GM19438 (cell line): ENCODE measurements around the gene HIVEP3.
"Not testable (repeated sequence)": the region's sequence is repeated elsewhere in the genome, so short reads cannot be mapped to it uniquely, and the experiment has no call there.

ENCODE experiments used
- ATAC-seq: cut with Tn5 transposase; IDR thresholded peaks from one replicate; pipeline ENCODE4 v1.9.1; 2021; ENCODE audit warnings: low read depth; ENCODE audit not compliant: unreplicated experiment

The HIVEP3 gene

DNA sequence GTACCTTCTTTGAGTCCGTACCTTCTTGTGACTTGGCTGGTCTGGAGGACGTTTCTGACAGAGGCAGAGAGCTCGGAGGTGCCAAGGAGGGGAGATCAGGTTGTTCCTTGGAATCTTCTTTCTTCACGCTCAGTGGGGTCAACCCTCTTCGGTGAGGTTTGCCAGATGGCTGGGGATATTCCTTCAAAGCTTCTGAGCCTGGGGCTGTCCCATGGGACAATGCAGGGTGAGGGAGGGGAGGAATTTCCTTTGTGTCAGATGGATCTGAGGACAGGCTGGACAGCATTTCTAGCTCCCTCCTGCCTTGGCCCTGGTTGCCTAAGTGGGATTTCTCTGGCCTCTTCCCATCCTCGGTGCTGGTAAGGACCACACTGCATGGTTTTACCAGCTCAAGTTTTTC is 338.7 kb downstream of the HIVEP3 start:
- no peak for ATAC-seq

DNA sequence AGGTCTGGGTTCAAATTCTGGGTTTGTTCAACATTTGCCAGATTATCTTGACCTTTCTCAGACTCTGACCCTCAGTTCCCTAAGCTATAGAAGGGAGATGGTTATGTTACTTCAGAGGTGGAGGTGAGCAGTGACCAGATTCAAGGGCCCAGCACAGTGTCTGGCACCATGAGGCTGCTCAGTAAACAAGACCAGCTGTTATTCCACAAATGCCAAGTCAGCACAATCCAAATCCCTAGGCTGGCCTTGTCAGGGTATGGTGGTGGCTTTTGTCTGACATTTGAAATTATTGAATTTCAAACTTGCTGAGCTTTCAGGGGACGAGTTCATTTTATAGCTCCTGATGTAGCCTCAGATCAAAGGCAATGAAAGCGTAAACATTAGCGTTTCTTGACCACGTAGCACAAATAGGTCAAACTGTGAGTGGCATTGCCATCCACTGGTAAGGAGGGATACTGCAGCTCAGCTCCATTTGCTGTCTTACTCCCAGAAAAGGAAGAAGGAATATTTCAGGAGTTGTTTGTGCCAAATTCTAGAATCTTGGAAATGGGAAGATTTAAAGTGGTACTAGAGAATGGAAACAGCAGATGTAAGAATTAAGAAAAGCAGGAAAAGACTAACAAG is 339.9 kb downstream of the HIVEP3 start:
- ATAC-seq = no peak

DNA sequence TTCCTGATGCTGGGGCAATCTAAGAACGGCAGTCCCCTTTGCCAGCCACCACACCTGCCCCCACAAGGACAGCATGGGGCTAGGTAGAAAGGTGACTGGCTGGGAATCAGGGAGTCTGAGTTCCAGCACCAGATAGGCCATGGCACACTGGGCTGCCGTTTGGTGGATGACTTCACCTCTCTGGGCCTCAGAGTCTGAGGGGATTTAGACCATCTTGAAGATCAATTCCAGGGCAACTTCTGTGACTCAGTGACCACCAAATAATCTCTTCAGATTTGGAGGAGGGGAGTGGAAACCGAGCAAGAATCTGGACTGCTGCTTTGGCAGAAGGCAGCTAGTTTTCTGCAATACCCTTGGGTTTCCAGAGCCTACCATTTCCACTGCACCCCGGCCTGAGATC is 342.1 kb downstream of the HIVEP3 start:
- no peak for ATAC-seq

DNA sequence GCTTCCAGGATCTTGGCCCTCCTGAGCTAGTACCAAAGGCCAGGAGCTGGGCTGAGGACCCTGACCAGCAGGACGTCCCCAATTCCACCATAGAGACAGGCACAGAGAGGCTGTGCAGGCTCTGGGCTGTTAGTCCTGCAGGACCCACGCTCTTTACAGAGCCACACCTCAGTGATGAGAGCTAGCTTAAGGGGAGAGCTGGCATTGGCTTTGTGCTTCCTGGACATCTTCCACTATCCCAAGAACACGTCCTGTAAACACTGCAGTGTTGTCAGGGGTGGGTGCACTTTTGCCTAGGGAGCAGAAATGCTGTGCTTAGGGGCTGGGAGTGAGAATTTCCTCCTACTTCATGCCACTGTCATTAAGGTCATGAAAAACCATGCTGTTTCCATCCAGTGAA is 342.5 kb downstream of the HIVEP3 start:
- ATAC-seq = no peak

DNA sequence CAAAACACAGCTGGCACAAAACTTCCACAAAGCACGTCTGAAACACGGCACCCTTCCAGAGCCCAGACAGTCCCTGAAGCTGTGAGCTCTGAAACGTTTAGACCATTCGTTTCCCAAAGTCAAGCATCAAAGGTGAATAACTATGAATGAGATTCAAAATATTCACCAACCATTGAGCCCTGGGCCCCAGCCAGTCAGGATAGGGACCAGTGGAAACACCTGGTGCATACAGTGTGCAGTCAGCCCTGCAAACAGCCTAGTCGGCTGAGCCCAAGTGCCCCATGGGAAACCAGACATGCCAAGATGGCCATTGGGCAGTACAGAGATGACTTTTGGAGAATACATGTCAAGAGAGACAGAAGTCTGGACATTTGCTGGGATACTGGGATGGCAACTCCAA is 343.9 kb downstream of the HIVEP3 start:
- ATAC-seq = no peak

DNA sequence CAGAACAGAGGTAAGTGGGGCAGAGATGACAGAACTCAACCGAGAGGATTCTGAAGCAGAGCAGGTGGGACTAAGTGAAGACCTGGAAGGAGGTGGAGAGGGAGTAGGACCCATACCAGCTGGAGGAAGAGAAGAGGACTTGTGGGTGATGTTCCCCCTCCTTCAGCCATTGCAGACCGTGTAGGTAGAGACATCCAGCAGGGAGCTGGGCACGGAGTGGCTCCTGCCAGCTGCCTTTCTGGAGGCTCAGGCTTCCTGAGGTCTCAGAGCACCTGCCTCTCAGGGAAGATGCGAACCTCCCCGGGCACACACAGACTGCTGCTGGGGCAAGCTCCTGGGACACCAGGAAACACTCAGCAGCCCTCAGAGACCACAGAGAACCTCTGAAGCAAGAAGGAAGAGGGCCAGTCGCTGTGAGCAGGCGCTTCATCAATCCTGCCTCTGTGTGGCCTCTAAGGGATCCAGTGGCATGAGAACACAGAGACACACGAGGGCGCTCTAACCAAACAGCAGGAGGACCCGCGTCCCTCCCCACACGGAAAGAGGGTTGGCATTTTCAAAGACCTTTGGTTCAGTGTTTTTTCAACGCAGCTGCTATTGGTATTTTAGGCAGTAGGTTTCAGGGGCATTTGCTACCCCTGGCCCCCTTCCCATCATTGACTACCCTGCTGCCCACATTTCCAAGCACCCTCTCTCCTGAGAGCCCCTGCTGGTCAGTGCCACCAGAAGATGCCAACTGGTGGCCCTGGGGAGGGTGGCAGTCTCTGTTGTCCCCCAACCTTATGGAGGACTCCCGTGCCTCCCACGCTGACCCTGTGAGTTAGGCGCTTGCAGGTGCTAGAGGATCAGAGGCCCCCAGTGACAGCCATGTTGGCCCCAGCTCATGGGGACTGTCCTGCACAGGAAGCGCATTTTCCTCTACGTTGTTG is 344.7 kb downstream of the HIVEP3 start:
- ATAC-seq = peak; percentile 70

DNA sequence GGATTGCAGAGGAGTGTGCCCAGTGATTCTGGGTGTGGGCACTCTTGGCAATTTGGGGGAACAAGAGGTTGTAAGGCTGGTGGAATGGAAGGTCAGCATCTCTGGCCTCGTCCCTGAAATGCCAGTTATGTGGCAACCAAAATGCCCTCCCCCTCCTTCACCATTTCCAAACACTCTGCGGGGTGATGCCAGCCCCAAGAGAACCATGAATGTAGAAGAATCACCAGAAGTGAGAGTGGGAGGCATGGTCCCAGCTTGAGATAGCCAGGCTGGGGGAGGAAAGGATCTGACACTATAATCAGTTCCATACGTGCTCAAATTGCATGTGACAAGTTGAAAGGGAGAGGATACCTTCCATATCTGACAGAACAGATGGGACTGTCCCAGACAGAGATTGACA is 345.5 kb downstream of the HIVEP3 start:
- ATAC-seq = no peak

DNA sequence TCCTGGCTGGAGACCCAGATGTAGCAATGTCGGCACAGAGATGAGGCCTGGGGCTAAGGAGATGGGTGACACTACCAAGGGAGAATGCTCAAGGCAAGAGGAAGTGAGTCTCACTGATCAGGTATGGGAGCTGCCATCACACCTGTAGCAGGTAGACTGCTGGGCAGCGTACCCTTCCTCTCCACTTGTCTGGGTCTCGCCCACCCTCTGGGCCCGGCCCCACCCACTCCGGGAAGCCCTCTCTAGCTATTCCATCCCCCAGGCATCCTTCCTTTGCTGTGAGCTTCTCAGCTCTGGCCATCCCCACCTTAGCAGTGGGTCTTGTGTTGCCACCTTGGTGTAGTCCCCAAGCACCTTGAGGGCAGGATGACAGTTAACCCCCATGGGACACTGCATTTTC is 346.5 kb downstream of the HIVEP3 start:
- no peak for ATAC-seq

DNA sequence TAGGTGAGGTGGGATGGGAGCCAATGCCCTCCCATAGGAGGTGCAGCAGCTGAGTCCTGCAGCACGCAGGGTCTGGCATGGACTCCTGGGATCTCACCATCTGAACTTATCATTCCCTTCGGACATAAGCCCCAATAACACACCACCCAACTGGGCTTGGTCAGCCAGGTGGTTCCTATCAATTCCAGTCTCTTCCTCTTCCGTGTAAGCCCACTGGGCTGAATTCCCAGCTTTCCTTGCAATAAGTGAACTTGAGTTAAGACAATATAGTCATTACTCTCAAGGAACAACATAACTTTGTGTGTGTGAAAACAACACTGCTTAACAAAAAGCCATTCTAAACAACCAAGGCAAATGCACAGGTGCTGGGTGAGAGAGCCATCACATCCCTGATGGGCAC is 347.7 kb downstream of the HIVEP3 start:
- no peak for ATAC-seq

DNA sequence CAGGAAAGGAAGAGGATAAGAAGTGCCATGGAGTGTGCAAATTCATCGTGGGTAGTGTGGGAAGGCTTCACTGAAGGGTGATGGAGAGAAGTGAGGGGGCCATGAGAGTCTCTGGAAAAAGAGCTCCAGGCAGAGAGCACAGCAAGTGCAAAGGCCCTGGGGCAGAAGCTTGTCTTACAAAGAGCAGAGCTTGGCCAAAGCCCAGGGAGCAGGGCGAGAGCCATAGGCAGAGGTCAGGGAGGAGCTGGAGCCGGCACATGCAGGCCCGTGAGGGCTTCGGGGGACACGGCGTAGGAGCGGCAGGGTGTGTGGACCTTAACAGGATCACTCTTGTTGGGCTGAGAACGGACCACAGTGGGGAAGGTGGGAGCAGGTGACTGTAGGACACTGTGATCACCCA is 350.5 kb downstream of the HIVEP3 start:
- no peak for ATAC-seq

DNA sequence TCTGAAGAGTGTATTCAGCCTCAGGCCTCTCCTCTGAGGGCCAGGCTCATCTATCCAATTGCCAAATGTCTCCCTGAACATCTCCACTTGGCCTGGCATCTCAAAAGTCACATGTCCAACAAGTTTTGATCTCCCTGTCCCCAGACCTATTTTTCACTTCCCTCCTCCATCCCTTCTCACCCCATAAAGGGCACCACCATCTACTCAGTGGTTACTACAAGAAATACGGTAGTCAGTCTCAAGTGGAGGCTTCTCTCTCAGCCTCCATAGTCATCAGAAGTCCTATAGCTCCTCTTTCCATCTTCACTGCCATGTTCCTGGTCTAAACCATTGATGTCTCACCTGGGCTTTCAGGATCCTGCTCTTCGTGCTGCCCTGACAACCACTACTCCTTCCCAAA is 351.8 kb downstream of the HIVEP3 start:
- ATAC-seq = no peak

DNA sequence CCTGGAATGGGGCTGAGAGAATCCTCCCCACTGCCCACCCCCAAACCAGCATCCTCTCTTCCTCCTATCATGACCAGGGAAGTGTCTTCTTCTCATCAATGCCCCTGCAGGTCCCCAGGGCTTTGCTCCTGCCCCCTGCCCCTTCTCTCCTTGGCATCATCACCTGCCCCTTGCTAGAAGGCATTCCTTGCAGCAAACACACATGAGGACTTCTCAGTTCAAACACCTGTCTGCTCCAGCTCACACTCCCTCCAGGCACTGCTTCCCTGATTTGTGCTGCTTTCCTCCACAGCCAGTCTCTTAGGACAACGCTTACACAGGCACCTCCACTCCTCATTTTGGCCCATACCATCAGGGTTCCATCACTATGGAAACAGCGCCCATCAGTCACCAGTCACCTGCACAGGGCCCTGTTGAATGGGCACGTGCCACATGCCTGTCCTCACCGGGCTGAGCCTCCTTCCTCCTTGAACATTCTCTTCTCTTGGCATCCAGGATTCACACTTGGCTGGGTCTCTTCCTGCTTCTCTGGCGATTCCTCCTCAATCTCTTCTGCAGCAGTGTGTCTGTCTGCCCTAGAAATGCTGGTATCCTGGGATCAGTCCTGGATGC is 352.3 kb downstream of the HIVEP3 start:
- no peak for ATAC-seq

DNA sequence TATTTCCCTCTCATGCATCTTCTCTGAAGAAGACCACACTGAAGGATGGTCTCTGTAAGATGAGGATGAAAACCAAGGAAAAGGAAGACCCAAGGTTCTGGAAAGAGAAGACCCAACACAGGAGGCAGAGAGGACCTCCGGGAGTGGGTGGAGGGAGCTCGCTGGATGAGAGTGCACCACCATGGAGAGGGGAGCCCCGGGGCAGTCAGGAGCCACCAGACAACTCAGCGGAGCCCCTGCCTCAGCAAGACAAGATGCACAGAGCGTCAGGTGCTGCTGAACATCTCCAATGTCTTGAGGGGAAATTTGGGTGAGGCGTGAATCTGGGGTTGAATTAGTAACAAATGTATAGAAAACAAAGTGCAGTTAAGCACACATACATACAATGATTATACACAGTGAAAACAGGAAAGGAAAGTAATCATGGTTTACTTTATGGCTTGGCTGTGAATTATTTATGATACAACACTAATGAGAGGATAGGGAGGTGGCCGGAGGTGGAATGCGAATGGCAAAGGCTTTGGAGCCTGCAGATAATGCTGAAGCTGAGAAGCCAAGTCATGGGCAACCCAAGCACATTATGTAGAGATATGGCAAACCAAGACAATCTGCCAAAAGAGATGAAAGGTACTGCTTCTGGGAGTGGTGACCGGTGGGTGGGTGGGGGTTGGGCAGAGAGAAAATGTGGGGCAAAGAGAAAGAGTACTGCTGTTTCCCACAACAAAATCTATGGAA is 353.8 kb downstream of the HIVEP3 start:
- ATAC-seq = no peak

DNA sequence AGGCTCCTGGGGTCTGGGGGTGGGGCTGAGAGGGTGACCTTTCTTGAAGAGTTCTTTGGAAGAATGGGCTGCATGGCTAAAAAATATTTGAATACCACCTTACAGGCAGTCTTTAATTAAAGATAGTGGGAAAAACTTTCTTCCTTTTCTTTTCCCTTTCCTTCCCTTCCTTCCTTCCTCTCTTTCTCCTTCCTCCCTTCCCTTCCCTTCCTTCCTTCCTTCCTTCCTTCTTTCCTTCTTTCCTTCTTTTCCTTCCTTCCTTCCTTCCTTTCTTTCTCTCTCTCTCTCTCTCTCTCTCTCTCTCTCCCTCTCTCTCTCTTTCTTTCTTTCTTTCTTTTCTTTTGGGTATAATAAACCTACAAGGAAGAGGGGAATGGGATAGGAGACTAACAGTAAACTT is 356.4 kb downstream of the HIVEP3 start:
- no peak for ATAC-seq

DNA sequence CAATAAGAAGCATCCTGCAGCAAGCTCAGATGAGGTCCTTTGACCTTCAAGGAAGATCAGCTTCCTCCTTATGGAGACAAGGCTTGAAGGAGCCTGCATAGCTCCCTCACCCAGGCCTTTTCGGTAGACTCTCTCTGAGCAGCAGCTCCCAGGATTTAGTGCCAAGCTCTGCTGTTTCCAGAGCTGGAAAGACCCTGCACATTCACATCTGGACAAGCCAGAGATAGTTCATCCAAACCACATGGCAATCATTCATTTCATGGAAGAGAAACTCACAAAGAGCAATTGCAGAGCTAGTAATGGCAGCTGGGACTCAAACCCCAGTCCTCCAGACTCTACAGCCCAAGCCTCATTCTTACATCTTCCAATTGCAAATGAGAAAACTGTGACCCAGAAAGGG is 357.8 kb downstream of the HIVEP3 start:
- no peak for ATAC-seq

DNA sequence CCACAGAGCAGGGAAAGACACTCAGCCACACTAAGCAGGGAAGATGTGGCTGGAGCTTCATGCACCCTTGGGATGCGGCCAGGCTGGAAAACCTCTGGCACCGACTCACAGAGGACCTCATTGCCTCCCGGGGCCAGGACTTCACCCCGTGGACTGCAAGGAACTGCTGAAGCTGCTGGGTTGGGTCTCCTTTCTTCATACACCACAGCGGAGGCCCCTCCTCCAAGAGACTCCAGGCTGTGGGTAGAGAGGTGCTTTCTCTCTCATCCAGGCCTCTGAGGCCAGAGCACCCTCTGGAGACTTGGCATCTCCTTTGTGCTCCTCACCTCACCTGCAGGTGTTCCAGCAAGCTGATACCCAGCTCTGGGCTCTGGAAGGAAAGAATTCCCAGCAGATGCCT is 358.2 kb downstream of the HIVEP3 start:
- ATAC-seq = no peak

DNA sequence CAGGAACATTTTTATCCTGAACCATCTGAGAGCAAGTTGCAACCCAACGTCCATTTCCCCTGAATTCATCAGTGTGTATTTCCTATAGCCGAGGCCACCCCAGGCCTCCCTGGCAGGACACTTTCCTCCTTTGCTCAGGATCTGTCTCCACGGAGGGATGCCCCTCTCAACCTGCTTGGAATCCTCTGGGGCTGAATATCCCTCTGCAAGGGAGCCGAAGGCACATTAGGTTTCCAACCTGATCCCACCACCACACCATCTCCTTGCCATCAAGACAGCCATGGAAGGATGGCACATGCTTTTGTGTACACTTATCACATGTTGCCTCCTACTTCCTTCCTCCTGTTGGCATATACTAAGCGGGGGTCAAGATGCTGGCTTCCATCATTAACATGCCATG is 359.4 kb downstream of the HIVEP3 start:
- no peak for ATAC-seq

DNA sequence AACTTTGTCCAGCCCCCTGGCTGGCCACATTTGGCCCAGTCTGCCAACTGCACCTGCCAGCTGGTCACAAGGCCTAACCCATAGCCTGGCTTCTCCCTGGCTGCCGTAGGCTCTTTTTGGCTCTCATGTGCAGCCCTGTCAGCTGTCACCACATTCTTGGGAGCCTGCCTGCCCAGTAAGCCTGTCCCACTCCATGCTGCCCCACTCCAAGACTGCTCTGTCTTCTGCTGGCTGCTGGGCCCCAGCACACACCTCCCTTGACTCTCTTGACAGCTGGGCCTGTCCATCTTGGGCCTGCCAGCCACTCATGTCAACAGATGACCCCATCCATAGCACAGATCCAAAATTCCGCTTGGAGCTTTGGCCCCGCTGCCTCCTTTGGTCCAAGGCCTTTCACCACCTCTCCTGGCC is 360.0 kb downstream of the HIVEP3 start:
- ATAC-seq = no peak

DNA sequence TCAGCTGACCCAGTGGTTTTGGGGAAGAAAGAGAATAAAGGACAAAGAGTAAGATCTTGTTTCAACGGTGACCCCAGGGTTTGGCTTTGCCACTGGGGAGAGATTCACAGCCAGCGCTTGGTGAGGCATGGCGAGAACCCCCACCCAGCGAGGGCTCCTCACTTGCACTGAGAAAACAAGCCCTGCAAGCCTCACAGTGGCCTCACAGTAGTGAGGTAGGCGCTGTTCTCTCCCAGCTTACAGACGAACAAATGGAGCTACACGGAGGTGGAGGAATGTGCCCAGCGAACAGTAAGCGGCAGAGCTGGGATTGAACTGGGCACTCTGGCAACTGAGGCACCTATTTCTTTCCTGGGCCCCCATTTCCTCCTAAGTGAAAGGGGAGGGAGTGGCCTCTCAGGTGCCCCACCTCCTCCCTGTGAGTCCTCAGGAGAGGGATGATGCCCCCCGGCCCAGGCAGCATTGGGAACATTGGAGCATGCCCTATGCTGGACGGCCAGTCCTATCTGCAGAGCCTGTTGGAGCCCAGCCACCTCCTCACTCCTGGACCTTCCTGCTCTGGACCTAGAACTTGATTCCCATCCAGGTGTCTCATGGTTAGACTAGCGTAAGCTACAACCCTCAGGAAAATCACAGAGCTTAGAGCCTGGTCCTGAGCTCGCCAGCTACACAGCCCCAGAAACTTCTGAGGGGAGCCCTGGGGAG is 360.8 kb downstream of the HIVEP3 start:
- no peak for ATAC-seq

DNA sequence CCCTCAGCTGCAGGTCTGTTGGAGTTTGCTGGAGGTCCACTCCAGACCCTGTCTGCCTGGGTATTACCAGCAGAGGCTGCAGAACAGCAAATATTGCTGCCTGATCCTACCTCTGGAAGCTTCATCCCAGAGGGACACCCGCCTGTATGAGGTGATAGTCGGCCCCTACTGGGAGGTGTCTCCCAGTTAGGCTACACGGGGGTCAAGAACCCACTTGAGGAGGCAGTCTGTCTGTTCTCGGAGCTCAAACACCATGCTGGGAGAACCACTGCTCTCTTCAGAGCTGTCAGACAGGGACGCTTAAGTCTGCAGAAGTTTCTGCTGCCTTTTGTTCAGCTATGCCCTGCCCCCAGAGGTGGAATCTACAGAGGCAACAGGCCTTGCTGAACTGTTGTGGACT is 364.0 kb downstream of the HIVEP3 start:
- ATAC-seq = not testable (repeated sequence)
